Astrocyte (in vitro differentiated cells and primary cell): ENCODE measurements around the gene CNKSR3. TPM values are rescaled to one million over a fixed set of nuclear protein-coding genes. Genes with fewer than 3 reads are reported as not detected.

Experiments used
- DNase-seq: peaks from one replicate; pipeline ENCODE4 v3.0.0-alpha.2; 2010; ENCODE audit warnings: low read depth
- FAIRE-seq: peaks from 2 replicates; lab custom pipeline; 2011; peaks lifted over from hg19 to GRCh38; lab: Jason Lieb, UNC
- H2AFZ ChIP-seq: 2 replicates; pipeline ENCODE4 v1.6.0; 2012; ENCODE audit warnings: low read depth, low read length, inconsistent platforms
- H3K27ac ChIP-seq: 2 replicates; pipeline ENCODE4 v1.5.1; 2011; ENCODE audit warnings: low read depth, low read length, inconsistent platforms
- H3K27me3 ChIP-seq: 2 replicates; pipeline ENCODE4 v1.6.0; 2011; ENCODE audit warnings: low read length, inconsistent platforms; ENCODE audit not compliant: insufficient read depth
- H3K36me3 ChIP-seq: 2 replicates; pipeline ENCODE4 v1.5.1; 2011; ENCODE audit warnings: low read length, inconsistent platforms; ENCODE audit not compliant: insufficient read depth
- H3K4me1 ChIP-seq: 2 replicates; pipeline ENCODE4 v1.5.1; 2011; ENCODE audit warnings: low read length, inconsistent platforms; ENCODE audit not compliant: insufficient read depth
- H3K4me2 ChIP-seq: 2 replicates; pipeline ENCODE4 v1.6.0; 2012; ENCODE audit warnings: low read length, inconsistent platforms
- H3K4me3 ChIP-seq: 2 replicates; pipeline ENCODE4 v1.5.1; 2011; ENCODE audit warnings: low read depth, mild to moderate bottlenecking, low read length, inconsistent platforms; ENCODE audit not compliant: insufficient read depth
- H3K79me2 ChIP-seq: 2 replicates; pipeline ENCODE4 v1.6.0; 2012; ENCODE audit warnings: mild to moderate bottlenecking, low read length, inconsistent platforms; ENCODE audit not compliant: insufficient read depth
- H3K9ac ChIP-seq: 2 replicates; pipeline ENCODE4 v1.6.0; 2012; ENCODE audit warnings: mild to moderate bottlenecking, low read length, inconsistent platforms
- H3K9me3 ChIP-seq: 2 replicates; pipeline ENCODE4 v1.5.1; 2012; ENCODE audit warnings: low read depth, mild to moderate bottlenecking, low read length, inconsistent platforms; ENCODE audit not compliant: insufficient read depth
- H4K20me1 ChIP-seq: 2 replicates; pipeline ENCODE4 v1.6.0; 2012; ENCODE audit warnings: low read length, inconsistent platforms; ENCODE audit not compliant: insufficient read depth
- H3K27ac Mint-ChIP-seq: one replicate; pipeline ENCODE4 v1.8.0; 2021; ENCODE audit warnings: mild to moderate bottlenecking, mixed read lengths; ENCODE audit not compliant: unreplicated experiment
- H3K27me3 Mint-ChIP-seq: one replicate; pipeline ENCODE4 v1.8.0; 2021; ENCODE audit warnings: low read depth, mixed read lengths; ENCODE audit not compliant: unreplicated experiment
- H3K36me3 Mint-ChIP-seq: one replicate; pipeline ENCODE4 v1.8.0; 2021; ENCODE audit warnings: low read depth, mixed read lengths; ENCODE audit not compliant: unreplicated experiment
- H3K4me1 Mint-ChIP-seq: one replicate; pipeline ENCODE4 v1.8.0; 2021; ENCODE audit warnings: low read depth, mixed read lengths; ENCODE audit not compliant: unreplicated experiment
- H3K4me3 Mint-ChIP-seq: one replicate; pipeline ENCODE4 v1.8.0; 2021; ENCODE audit warnings: mild to moderate bottlenecking, moderate library complexity, mixed read lengths; ENCODE audit not compliant: unreplicated experiment
- H3K9me3 Mint-ChIP-seq: one replicate; pipeline ENCODE4 v1.8.0; 2021; ENCODE audit warnings: mild to moderate bottlenecking, mixed read lengths; ENCODE audit not compliant: unreplicated experiment
- CTCF ChIP-seq: IDR thresholded peaks from 2 replicates; pipeline ENCODE4 v1.5.1; 2011; ENCODE audit warnings: low read depth, mild to moderate bottlenecking, inconsistent platforms, low read length, moderate library complexity; ENCODE audit not compliant: insufficient read depth
- EZH2 ChIP-seq: IDR thresholded peaks from 2 replicates; pipeline ENCODE4 v1.6.1; 2012; ENCODE audit warnings: mild to moderate bottlenecking, low read length, inconsistent platforms; ENCODE audit not compliant: insufficient read depth
- total RNA-seq: library from RNA; stranded (reverse); gene quantifications from 2 replicates; pipeline ENCODE4 v1.2.1, GENCODE V29; 2021

Gene CNKSR3
- total RNA-seq, 1 donor from 2014 or later = 11.1 TPM

- TF ChIP-seq EZH2 (no peak), CTCF (no peak)
- no peaks in the 10 kb centered on the region for H3K9me3 Mint-ChIP-seq
- peaks cover 7% of the 10 kb centered on the region for H3K36me3 Mint-ChIP-seq
- H3K27me3 Mint-ChIP-seq = no peaks in the 10 kb centered on the region
- DNase-seq (no peak), FAIRE-seq (no peak)
- peaks cover 3% of the 10 kb centered on the region for H3K4me1 ChIP-seq
- H3K36me3 ChIP-seq = no peaks in the 10 kb centered on the region
- peaks cover 3% of the 10 kb centered on the region for H3K4me1 Mint-ChIP-seq
- no peak overlapping the region for H3K4me3 Mint-ChIP-seq
- no peak overlapping the region for H3K27ac ChIP-seq
- no peak overlapping the region for H3K4me3 ChIP-seq
- H3K9me3 ChIP-seq = no peaks in the 10 kb centered on the region
- H3K27ac Mint-ChIP-seq = no peak overlapping the region
- peaks cover 24% of the 10 kb centered on the region for H3K79me2 ChIP-seq
- no peak overlapping the region for H3K9ac ChIP-seq
- peaks cover 28% of the 10 kb centered on the region for H4K20me1 ChIP-seq
- H3K27me3 ChIP-seq = no peaks in the 10 kb centered on the region
- no peak overlapping the region for H2AFZ ChIP-seq
- H3K4me2 ChIP-seq = no peak overlapping the region
These were observed 10.5 kb downstream of the CNKSR3 start for GRCh38 chr6:154499855-154500589.

- Histone ChIP-seq H3K4me3 (no peak overlapping the region), H3K36me3 (no peaks in the 10 kb centered on the region), H3K9me3 (no peaks in the 10 kb centered on the region), H2AFZ (no peak overlapping the region), H3K27me3 (no peaks in the 10 kb centered on the region), H3K9ac (no peak overlapping the region), H3K79me2 (peaks cover 23% of the 10 kb centered on the region), H4K20me1 (peaks cover 18% of the 10 kb centered on the region), H3K4me1 (peaks cover 3% of the 10 kb centered on the region), H3K4me2 (peak overlapping the region; percentile 27), H3K27ac (no peak overlapping the region)
- Mint-ChIP-seq H3K9me3 (no peaks in the 10 kb centered on the region), H3K36me3 (peaks cover 7% of the 10 kb centered on the region), H3K4me1 (peaks cover 3% of the 10 kb centered on the region), H3K4me3 (no peak overlapping the region), H3K27me3 (no peaks in the 10 kb centered on the region), H3K27ac (no peak overlapping the region)
- FAIRE-seq (no peak), DNase-seq (peak; percentile 51)
- TF ChIP-seq EZH2 (no peak), CTCF (no peak)
These were observed 12.0 kb downstream of the CNKSR3 start for GRCh38 chr6:154498340-154498934.
